NCI-H748 treated with DMSO at 0.1 percent for 48 hours (cell line): ENCODE measurements around the gene ADGRG6.

ENCODE experiments used
- DNase-seq: peaks from one replicate; lab custom pipeline; 2025; lab: John Stamatoyannopoulos, UW

The ADGRG6 gene

DNA sequence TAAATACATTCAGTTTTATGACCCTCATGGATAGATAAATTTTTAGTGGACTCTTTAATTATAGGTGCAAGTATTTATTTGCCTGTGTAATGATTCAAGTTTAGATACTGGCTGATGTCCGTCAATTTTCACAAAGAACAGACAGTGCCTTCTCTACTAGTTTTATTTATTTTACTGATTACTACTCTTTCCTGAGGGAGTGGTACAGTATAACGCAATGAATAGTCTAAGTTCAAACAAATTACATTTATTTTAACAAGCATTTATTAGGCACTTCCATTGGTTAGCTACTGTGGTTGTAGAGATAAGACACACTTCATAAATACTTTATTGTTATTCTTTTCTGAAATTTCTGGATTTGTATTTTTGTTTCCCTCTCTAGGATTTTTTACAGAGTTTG lies 74.3 kb downstream of the ADGRG6 start:
- DNase-seq, result no peak

DNA sequence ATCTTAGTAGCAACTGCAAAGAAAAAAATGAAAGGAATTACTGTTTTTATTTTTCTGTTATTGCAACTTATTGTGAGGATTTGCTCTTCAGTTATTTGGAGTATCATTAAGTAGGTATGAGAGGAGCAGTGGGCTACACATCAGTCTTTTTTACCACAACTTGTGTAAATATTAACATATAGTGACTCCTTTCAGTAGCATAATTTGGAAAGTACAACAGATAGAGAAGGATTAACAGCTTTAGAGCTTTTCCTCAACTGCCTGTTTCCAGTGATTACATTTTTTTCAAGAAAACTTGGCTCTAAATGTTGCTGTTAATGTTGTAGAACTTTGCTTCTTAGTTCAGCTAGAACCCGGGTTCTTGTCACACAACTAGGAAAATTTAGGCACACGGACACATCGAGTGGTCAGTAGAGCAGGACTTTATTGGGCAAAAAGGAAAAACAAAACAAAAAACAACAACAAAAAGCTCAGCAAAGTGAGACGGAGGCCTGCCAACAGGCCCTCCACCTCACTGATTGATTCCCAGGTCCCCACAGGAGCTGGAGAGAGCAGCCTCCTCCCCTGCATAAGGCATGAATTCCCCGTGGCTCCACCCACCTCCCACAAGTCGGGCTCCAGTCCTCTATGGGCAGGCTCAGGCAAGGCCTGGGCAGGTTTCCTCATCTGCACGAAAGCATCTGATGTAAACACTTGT lies 75.1 kb downstream of the ADGRG6 start:
- no peak for DNase-seq

DNA sequence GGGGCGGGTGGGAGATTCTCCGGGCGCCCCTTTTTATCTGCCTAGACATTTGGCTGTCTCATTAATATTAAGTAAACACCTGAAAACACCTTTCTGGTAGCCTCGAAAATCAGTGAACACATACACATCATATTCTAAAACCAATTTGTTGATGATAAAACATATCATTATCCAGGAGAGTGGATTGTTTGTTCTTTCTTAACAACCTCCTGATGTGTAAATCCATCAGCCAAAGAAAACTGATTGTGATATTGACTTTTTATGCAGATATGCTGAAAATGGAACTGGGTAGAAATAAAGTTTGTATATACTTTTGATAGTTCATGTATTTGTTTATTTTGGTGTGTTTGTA lies 75.7 kb downstream of the ADGRG6 start:
- DNase-seq, result no peak

DNA sequence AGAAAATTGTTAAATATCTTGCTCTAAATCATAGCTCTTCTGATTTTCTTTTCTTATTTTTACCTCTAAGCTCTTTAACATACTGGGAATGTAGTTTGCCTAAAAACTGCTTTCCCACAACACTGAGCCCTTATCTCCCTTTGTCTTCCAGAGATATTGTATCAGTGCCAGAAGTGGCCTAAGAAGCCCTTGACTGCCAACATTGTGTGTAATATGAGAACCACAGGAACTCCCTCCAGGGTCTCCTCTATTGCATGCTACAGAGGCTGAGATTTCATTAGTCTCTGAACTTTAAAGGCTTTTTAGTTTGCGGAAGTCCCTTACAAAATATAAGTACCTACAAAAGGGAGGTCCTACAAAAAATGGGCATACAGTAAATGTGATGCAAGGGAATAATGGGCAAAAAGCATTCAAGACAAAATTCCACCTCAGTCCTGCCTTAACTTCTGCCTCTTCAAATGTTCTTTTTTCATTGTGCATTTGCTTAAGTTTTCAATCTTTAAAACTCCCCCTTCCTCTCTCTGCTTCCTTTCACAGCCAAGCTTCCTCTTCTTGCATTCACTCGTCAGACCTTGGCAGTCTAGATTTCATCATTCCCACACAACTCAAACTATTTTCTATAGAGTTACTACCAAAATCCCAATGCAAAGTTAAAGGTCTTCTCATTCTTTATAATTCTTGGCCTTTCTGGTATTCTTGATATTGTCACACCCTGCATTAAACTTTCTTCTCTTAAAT lies 76.5 kb downstream of the ADGRG6 start:
- DNase-seq, result peak; percentile 35

DNA sequence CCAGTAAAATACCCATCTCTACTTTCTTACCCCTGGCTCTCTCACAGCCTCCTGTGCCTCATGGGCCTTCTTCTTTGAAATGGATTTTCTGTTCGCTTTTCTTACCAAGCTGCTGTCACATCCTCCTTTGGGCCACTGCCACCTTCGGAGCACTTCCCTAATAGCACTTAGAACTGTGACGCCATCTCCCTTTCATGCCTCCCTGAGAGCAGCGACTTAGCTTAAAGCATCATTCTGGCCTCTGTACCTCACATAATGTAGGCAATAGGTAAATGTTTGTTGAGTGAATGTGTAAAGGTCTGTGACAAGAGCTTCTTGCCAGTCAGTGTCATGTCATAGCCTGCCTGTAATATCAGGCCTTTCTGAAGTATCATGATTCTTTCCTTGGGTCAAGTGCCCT lies 78.8 kb downstream of the ADGRG6 start:
- DNase-seq, result no peak

DNA sequence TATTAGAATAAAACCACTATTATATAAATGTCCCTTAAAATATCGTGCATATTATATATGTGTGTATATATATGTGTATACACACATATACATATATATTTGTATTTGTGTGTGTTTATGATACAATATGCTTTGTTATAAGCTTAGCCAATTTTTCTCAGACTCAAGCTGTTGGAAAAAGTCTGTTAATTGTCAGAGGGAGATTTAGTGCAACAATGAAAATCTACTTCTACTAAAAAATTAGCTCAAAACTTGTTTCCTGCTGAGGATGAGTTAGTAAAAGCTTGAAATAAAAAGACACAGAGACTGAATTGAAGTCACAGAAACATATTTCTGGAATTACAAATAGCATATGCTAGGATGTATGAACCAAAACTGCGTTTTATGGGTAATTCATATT lies 79.4 kb downstream of the ADGRG6 start:
- DNase-seq, result no peak

DNA sequence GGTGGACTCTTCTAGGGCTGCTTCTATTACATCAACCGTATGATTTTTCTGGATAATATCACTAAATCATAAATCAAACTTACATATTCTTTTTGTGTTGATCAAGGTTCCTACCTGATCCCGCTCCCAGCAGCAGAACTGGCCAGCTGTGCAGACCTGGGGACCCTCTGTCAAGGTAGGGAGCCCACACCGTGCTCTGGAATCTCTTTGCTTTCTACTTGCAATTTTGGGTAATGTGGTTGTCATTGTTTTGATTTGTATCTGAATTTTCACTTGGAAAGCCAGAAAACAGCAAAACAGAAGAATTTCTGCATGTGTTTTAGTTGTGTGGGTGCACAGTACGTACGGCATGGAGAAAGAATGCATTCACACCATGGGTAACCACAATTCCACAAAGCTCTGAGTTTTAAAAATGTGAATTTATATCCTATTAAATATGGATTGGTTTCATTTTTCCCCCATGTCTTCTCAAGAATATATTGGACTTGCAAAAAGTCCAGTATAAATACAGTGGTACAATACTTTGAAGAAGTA lies 80.1 kb downstream of the ADGRG6 start:
- no peak for DNase-seq

DNA sequence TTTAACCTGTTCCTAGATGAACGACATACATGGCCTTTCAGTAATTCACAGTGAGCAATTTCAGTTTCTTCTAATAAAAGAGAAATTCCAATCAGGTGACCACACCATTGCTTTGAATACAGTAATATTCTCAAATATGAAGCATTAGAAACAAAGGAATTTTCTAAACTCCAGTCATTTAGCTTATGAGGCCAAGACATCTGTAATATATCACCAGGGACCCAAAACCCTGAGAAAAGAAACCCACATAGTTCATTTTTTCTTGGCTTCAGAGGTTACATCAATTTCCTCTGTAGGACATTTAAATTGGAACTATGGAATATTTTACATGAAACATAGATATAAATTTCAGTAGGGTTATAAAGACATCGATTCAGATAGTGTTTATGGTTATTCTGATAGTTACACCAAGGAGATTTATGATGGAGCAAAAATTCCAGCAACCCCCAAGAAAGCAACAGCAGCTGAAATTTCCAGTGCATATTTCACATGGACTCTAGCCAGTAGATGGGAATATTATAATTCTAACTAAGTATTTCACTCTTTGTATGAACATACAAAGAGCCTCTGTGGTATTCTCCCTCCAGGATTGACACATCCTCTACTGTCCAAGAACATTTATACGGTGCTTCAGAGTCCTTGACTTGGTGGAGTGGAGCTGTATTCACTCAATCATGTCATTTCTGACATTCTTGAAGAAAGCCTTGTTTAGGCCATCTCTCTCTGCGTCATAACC lies 82.9 kb downstream of the ADGRG6 start:
- DNase-seq, result no peak

DNA sequence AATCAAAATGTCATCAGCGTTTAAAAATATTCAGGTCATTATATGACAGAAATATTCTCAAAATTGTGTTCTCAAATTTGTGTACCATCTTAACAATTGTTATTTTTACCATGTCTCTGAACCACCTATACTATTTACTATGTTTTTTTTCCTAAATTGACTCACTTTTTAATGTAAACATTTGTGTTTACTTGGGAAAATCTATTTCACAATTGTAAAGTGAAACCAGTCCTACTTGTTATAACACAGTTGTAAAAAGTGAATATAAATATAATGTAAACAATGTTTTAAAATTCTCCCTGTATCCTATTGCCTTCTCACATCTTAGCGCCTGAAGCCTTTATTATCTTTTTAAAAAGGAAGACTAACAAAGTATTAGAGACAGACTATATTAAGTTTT lies 83.5 kb downstream of the ADGRG6 start:
- no peak for DNase-seq

DNA sequence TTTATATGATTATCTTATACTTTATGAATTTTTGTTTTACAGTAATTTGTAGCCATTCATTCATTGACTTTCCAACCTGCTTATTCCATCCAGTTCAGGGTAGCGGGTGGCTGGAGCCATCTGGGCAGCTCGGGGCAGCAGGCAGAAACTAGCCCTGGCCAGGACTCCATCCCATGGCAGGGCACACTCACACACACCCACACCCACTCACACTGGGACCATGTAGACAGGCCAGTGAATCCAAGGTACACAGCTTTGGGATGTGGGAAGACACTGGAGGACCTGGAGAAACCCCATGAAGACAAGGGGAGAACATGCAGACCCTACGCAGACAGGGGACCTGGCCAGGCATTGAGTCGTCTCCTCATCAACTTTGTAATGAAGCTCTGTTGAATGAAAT lies 84.8 kb downstream of the ADGRG6 start:
- DNase-seq, result no peak

DNA sequence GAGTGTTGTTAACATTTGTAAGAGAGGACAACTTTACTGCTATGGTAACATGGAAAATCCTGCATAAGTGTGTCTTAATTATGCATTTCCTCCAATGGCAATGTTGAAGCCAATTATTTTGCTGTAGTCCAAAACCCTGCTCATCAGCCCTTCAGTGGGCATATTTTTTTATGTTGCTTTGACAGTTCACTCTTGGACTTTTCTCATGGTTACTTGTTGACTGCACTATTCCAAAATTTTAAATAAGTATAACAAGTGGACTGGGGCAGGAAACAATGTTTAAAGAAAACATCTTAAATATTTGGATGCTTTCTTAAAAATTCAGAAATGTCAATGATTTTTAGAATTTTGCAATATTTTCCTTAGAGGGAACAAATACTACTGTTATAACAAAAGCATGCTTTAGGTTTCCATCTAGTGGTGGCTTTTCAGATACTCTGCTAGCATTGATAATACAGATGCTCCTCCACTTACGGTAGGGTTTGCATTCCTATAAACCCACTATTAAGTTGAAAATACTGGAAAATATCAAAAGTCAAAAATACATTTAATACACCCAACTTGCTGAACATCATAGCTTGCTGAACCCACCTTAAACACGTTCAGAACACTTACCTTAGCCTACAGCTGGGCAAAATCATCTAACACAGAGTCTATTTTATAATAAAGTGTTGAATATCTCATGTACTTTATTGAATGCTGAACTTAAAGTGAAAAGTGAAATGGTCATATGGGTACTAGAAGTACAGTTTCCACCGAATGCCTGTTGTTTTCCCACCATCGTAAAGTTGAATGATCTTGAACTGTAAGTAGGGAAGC lies 86.4 kb downstream of the ADGRG6 start:
- no peak for DNase-seq

DNA sequence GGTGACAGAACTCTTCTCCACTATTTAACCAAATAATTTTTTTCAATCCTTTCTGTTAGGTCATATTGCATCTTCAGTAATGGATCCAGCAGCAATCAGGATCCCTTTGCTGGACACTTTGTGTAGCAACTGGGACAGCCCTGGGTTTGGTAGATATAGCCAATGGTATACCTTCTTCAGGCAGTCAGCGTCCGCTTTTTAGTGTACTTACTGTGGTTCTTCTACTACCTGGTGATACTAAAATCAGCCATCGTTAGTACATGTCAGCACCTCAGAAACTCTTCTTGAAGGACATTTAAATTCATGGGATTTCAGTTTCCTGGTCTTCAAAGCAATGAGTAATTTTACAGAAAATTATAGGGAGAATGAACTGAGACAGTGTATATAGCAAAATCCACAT lies 93.5 kb downstream of the ADGRG6 start:
- no peak for DNase-seq

DNA sequence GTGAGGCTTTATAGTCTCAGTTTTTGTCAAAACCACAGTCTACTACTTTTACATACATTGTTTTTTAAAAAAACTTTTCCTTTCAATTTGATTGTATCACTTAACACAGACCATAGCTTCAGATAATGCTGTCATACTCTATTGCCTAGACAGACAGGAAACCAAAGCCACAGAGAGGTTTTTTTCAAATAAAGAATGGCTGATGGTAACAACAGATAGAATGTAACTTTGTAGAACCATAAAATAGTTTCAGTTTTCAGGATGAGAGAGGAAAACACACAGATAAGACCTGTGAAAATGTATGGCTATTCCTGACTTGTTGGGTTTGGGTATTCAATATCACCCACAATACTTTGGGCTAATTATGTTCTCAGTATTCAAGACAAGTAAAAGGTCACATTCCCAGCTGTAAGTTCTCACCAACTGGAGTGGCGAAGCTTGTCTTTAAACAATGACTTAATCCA lies 94.0 kb downstream of the ADGRG6 start:
- no peak for DNase-seq

DNA sequence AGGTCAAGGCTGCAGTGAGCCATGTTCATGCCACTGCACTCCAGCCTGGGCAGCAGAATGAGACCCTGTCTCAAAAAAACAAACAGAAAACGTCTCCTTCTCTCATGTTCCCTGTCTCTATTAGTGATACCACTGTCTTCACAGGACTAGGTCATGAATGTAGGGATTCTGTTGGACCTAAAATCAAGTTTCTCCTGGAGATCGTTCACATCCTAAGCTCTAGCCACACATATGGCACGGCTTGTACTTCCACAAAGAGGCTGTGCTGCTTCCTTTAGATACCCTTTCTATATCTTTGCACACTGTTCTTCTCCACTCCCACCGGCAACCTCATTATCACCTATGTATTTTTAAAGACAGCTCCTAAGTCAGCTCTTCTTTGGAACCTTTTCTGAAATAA lies 96.5 kb downstream of the ADGRG6 start:
- no peak for DNase-seq

DNA sequence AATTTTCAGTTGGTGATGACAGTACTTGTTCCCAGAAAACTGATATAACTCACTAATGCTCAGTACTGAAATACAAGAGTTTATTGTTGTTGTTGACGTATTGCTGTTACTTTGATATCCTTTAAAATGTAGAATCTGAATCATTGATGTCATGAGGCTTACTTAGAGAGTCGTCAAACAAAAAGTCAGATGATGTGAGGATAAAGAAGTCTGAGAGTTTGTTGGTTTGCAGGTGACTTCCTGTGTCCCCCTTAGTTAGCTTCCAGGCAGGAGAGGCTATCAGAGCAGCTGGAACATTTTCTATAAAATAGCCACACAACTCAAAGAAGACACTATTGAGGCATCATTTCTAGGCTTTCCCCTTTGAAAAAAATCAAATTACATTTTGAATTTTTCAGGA lies 97.9 kb downstream of the ADGRG6 start:
- no peak for DNase-seq

DNA sequence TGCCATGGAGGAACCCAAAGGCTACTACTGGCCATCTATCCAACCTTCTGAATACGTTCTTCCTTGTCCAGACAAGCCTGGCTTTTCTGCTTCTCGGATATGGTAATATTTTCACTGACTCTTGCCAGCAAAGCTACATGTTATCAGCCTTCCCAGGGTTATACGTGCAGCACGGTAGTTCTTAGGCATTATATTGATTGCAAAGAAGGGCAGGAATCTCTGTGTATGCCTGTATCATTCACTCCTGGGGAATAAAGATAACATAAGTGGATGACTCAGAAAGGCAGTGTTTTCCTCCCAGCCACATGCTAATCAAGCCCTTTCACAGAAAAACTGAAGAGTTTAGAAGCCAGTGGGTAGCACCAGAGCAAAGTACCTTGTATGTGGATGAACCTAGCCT lies 98.7 kb downstream of the ADGRG6 start:
- DNase-seq, result no peak

DNA sequence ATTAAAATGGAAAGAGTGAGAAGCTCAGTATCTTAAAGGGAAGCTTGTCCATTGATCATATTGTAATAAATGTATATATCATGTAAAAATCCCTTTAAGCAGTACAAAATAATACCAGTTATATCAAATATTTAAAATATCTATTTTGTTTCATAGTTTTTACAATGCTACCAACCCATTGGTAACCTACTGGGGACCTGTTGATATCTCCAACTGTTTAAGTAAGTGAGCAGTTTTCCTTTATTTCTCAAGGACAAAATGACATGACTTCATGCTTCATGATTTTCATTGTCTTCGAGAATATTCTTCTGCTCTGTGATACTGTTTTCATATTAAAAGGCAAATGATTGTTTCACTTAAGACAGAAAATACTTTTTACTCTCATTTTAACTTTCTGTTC lies 100.0 kb downstream of the ADGRG6 start:
- no peak for DNase-seq

DNA sequence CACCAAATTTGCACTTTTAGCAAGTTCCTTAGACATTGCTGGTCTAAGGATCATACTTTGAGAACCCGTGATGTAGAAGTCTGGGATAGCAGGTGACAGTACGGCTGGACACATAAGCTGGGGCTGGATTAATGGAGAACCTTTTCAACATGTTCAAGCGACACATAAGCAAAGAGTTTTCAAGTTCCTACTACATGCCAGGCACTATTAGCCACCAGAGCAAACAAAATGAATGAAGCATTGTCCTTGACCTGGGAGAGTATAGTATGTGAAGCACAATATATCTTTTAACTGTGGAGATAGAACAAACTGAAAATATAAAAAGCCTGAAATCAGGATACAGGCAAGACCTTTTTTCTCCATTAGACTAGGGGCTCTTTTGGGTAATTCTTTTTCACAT lies 102.9 kb downstream of the ADGRG6 start:
- no peak for DNase-seq

DNA sequence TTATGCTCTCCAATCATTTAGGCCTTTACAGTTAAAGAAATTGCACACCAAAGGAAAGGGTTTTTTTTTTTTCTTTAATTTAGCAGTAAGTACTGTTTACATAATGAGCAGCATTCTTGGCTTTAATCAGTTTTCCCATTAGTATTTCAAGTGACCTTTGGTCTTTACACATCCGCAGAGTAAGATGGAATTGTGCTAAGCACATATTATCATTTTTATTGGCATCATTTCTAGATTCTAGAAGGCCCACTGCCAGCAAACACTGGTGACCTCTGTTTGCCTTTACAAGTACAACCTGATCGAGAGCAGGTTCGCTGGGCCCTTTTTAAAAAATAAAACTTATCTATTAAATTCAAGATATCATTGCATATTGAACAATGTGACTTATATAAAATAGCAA lies 104.3 kb downstream of the ADGRG6 start:
- DNase-seq, result no peak

DNA sequence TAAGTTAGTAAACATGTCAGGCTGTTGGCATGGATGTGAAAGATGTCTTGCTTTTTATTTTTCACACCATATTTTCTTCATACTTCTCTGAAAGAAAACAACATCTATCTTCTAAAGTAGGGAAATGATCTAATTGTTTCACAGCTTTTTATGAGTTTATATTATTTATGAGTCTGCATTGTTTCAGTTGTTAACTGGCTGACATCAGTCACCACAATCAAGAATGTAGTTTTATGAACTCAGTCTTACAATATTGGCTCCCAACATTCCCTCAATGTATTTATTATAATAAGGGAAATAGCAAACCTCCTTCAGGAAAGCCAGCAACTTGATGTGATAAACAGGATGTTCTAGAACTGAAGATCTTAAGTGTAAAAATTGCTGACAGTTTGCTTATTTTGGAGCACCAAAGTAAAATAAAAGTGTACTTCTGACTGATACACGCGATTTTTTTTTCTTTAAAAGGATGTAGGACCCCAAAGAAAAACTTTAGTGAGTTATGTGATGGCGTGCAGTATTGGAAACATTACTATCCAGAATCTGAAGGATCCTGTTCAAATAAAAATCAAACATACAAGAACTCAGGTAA lies 106.0 kb downstream of the ADGRG6 start:
- DNase-seq, result no peak

DNA sequence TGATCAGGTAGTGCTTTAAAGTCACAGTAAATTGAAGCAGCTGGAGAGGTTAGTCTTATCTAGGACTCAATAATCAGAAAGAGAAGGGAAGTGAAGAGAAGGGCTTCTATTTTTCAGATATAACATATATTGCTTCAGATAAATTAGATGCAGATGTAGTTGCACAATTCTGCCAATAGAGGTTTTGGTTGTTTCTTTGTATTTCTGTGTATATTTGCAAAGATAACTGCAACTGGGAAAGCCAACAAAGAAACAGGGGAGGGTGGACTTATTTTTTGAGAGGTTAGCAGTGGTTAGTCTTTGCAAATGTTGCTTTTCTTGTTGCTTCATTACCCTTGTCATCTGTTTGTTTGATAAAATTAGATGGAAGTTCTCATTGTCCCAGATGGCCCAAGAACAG lies 106.6 kb downstream of the ADGRG6 start:
- no peak for DNase-seq

DNA sequence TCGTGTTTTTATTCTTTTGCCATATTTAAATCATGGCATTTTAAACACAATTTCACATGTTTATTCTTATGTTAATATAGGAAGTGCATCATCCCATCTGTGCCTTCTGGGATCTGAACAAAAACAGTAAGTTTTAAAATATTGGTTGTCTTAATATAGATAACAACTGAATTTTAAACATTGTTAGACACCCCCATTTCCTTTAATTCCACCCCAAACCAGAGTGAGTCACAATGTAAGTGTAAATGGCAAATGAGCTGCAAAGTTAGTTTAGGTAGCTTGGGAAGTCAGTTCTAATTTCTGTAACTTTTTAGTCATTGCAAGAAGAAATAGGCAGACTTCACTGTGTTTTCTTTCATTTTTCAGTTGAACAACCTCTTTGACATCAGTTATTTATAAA lies 108.0 kb downstream of the ADGRG6 start:
- DNase-seq, result no peak
